OCI-LY3 (cell line): ENCODE measurements around the gene ITPKC.

Experiments
- H2AFZ ChIP-seq: fragments of 200-600, 300-600 bp; shearing (Covaris generic); 2 replicates; pipeline ENCODE4 v1.6.0; 2014; ENCODE audit warnings: antibody characterized with exemption, low read depth, low read length
- H3K27ac ChIP-seq: fragments of 200-600, 300-600 bp; sonication (generic); 2 replicates; pipeline ENCODE4 v1.5.1; 2014; ENCODE audit warnings: mild to moderate bottlenecking, low read length, moderate library complexity, mixed read lengths
- H3K27me3 ChIP-seq: fragments of 200-600, 300-600 bp; sonication (generic); 2 replicates; pipeline ENCODE4 v1.6.1; 2014; ENCODE audit warnings: low read depth, low read length, mixed read lengths
- H3K36me3 ChIP-seq: fragments of 200-600, 300-600 bp; sonication (generic); replicated peaks from 2 replicates; pipeline ENCODE3; 2014; ENCODE audit warnings: low read depth, low read length, mixed read lengths
- H3K4me1 ChIP-seq: fragments of 300-600, 200-600 bp; sonication (generic); 2 replicates; pipeline ENCODE4 v1.6.1; 2014; ENCODE audit warnings: low read length, mixed read lengths
- H3K4me2 ChIP-seq: fragments of 200-600, 300-600 bp; sonication (generic); 2 replicates; pipeline ENCODE4 v1.6.1; 2014; ENCODE audit warnings: low read length, mixed read lengths
- H3K4me3 ChIP-seq: fragments of 300-600, 200-600 bp; sonication (generic); 2 replicates; pipeline ENCODE4 v1.5.1; 2014; ENCODE audit warnings: antibody characterized with exemption, mild to moderate bottlenecking, low read length, moderate library complexity
- H3K79me2 ChIP-seq: fragments of 300-600, 200-600 bp; shearing (Covaris generic); 2 replicates; pipeline ENCODE4 v1.6.1; 2014; ENCODE audit warnings: mild to moderate bottlenecking, low read length, mixed read lengths
- H3K9ac ChIP-seq: fragments of 300-600, 200-600 bp; shearing (Covaris generic); 2 replicates; pipeline ENCODE4 v1.6.0; 2014; ENCODE audit warnings: mild to moderate bottlenecking, low read length, moderate library complexity
- H3K9me3 ChIP-seq: fragments of 200-600, 300-600 bp; shearing (Covaris generic); 2 replicates; pipeline ENCODE4 v1.6.1; 2014; ENCODE audit warnings: low read length, mixed read lengths; ENCODE audit not compliant: insufficient read depth
- H4K20me1 ChIP-seq: fragments of 200-600, 300-600 bp; sonication (generic); 2 replicates; pipeline ENCODE4 v1.6.1; 2016; ENCODE audit warnings: low read length, mixed read lengths; ENCODE audit not compliant: insufficient read depth
- CTCF ChIP-seq: fragments of 200-600, 300-600 bp; sonication (generic); IDR thresholded peaks from 2 replicates; pipeline ENCODE4 v1.5.1; 2014; ENCODE audit warnings: antibody characterized with exemption, low read length, low read depth
- EZH2phosphoT487 ChIP-seq: fragments of 200-600 bp; shearing (Covaris generic); IDR thresholded peaks from 2 replicates; pipeline ENCODE4 v1.6.1; 2018; ENCODE audit warnings: antibody characterized with exemption, mixed run types, low read depth

The ITPKC gene

DNA sequence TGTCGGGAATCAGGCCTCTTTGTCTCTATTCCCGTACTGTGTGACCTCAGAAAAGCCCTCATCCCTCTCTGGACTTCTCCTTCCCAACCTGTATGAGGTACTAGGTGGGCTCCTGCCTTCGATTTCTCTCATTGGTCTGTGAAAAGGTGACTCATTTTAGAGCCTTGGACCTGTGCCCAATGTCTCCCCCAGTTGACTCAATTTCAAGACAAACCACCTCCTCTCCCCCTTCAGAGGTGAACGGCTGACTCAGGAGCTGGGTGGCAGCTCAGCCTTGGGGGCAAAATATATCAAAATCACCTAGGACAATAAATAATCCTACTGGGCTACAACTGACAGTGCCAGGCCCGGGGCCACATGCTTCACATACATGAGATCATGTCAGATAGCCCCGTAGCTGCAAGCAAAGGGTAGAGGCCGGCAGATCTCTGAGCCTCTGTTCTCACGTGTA, 856 bp upstream of the ITPKC start:
- Histone ChIP-seq H3K4me3 (peak overlapping the region; percentile 79), H3K27ac (peak overlapping the region; percentile 69), H3K27me3 (no peaks in the 10 kb centered on the region), H3K79me2 (peaks cover 50% of the 10 kb centered on the region), H3K4me2 (peak overlapping the region; percentile 73), H3K4me1 (peaks cover 36% of the 10 kb centered on the region), H3K9me3 (no peaks in the 10 kb centered on the region), H3K9ac (peak overlapping the region; percentile 82), H2AFZ (peak overlapping the region; percentile 44; the same call in 1 of the 2 replicates), H4K20me1 (no peaks in the 10 kb centered on the region), H3K36me3 (peaks cover 12% of the 10 kb centered on the region)
- TF ChIP-seq CTCF (no peak), EZH2phosphoT487 (no peak)

DNA sequence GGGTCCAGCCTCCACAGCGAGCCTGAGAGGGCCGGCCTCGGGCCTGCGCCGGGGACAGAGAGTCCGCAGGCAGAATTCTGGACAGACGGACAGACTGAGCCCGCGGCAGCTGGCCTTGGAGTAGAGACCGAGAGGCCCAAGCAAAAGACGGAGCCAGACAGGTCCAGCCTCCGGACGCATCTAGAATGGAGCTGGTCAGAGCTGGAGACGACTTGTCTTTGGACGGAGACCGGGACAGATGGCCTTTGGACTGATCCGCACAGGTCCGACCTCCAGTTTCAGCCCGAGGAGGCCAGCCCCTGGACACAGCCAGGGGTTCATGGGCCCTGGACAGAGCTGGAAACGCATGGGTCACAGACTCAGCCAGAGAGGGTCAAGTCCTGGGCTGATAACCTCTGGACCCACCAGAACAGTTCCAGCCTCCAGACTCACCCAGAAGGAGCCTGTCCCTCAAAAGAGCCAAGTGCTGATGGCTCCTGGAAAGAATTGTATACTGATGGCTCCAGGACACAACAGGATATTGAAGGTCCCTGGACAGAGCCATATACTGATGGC, 490 bp downstream of the ITPKC start:
- Histone ChIP-seq H3K27me3 (no peaks in the 10 kb centered on the region), H2AFZ (no peak overlapping the region), H3K27ac (peak overlapping the region; percentile 69), H3K36me3 (peaks cover 18% of the 10 kb centered on the region), H3K4me2 (peak overlapping the region; percentile 100), H3K9ac (peak overlapping the region; percentile 90), H3K4me3 (peak overlapping the region; percentile 79), H3K4me1 (peaks cover 36% of the 10 kb centered on the region), H3K79me2 (peaks cover 58% of the 10 kb centered on the region), H3K9me3 (no peaks in the 10 kb centered on the region), H4K20me1 (no peaks in the 10 kb centered on the region)
- no peak for TF ChIP-seq EZH2phosphoT487
- no peak for TF ChIP-seq CTCF

GRCh38 chr19:40717880-40718773, 1.2 kb downstream of the ITPKC start:
- Histone ChIP-seq H3K27ac (peak overlapping the region; percentile 69), H3K4me2 (peak overlapping the region; percentile 100), H3K9ac (peak overlapping the region; percentile 90), H3K79me2 (peaks cover 60% of the 10 kb centered on the region), H4K20me1 (no peaks in the 10 kb centered on the region), H3K9me3 (no peaks in the 10 kb centered on the region), H3K4me3 (peak overlapping the region; percentile 79), H3K27me3 (no peaks in the 10 kb centered on the region), H3K4me1 (peaks cover 36% of the 10 kb centered on the region), H2AFZ (no peak overlapping the region), H3K36me3 (peaks cover 17% of the 10 kb centered on the region)
- TF ChIP-seq CTCF (no peak), EZH2phosphoT487 (no peak)

DNA sequence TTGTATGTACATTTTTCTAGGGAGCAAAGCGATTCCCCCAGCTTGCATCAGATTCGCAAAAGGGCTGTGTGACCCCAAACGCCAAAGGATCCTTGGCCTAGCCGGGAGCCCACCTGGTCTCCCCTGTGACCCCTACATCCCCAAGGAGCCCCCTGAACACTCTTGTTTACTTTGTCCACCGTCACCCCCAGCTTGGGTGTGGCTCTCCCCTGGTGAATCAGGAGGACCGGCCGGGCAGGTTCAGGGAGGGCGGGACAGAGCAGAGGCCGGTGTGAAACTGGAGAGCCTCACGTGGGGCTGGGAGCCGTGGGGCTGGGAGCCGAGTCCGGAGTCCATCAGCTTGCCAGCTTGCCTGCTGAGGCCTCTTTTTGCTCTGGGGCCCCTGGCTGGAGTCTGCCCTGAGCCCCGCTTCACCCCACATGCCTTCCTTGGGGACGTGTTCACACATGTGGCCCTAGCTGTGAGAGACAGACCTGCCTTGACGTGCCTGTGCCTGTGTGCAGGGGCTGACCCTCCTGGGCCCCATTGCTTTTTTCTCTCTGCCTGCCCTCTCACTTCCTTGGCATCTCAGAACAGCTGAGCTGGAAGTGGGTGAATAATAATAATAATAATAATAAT, 2.0 kb downstream of the ITPKC start:
- Histone ChIP-seq H3K27ac (peak overlapping the region; percentile 40), H2AFZ (peak overlapping the region; percentile 43; the same call in 1 of the 2 replicates), H3K4me1 (peaks cover 36% of the 10 kb centered on the region), H3K36me3 (peaks cover 23% of the 10 kb centered on the region), H4K20me1 (no peaks in the 10 kb centered on the region), H3K9ac (peak overlapping the region; percentile 90), H3K9me3 (no peaks in the 10 kb centered on the region), H3K4me3 (peak overlapping the region; percentile 79), H3K27me3 (no peaks in the 10 kb centered on the region), H3K79me2 (peaks cover 60% of the 10 kb centered on the region), H3K4me2 (peak overlapping the region; percentile 100)
- TF ChIP-seq EZH2phosphoT487 (no peak), CTCF (no peak)
